Sciatic nerve (tissue), 2 donors: ENCODE data around the gene ERCC6L2. TPM values are rescaled to one million over a fixed set of nuclear protein-coding genes. Genes with fewer than 3 reads are reported as not detected.

ENCODE experiments used
- ATAC-seq: fragments of 200-7000 bp; cut with Tn5 transposase; one replicate; pipeline ENCODE4 v1.9.1; 2020; ENCODE audit warnings: mild to moderate bottlenecking, moderate library complexity
- DNase-seq: peaks from one replicate; pipeline ENCODE4 v3.0.0-alpha.2; 2020; ENCODE audit warnings: low spot score
- intact Hi-C: fragments of 100-400 bp; cut with DNase I; formaldehyde crosslinking; loops from one replicate; pipeline ENCODE4 v1.14.2; 2022
- total RNA-seq: library from RNA; stranded (reverse); fragmentation: NEBNext Ultra II Directional; extraction: Animal tissue kit (Norgen Biotek cat#: 25700); gene quantifications from one replicate; pipeline ENCODE4 v1.2.1, GENCODE V29; 2021
- donor health status: DM: no; HTN: no; CAD: no.
- donor health status: DM: no; HTN: no; CAD: no.

The ERCC6L2 gene
- total RNA-seq, 1 donor from 2014 or later = 63.7 TPM

GRCh38 chr9:96008502-96009222 is 133.2 kb downstream of the ERCC6L2 start:
- intact Hi-C loops = no loop called here
- ATAC-seq = no peak
- DNase-seq = no peak

- DNase-seq = no peak
- intact Hi-C loops = no loop called here
- ATAC-seq = no peak
Observed at GRCh38 chr9:96009223-96009602, 133.7 kb downstream of the ERCC6L2 start.

DNA sequence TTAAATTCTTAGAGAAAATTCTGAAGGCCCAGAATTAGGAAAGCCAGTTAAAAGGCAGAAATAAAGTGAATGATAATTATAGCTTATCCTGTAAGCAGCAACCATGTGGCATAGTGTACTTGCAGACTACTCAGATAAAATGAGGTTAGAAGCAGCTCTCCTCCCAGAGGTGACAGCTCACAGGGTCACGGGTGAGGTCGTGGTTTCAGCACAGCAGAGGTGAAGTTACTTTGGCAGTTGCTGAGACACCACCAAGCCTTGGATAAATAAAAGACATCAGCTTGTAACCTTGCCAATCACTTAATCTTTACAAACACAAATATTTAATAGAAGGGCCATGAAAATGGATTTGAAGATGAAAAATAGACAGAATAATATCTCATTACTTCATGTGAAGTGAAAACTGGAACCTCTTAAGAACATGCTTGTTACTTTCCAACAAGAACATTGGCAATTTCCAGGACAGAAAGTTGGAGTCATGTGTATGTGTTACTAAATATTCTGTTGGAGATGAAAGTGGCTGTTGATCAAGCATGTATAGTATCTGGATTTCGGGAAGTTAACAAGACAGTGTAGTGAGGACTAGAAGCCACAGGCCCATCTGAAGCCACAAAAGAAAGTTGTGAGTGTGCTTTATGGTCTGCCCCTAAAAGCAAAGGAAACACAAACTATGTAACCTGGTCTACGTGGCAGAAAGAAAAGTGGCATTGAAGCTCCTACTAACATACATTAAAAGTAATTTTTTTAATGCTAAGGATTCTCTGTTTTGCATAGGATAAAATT is 134.4 kb downstream of the ERCC6L2 start:
- DNase-seq (no peak), ATAC-seq (peak; percentile 75)
- intact Hi-C loops = no loop called here

DNA sequence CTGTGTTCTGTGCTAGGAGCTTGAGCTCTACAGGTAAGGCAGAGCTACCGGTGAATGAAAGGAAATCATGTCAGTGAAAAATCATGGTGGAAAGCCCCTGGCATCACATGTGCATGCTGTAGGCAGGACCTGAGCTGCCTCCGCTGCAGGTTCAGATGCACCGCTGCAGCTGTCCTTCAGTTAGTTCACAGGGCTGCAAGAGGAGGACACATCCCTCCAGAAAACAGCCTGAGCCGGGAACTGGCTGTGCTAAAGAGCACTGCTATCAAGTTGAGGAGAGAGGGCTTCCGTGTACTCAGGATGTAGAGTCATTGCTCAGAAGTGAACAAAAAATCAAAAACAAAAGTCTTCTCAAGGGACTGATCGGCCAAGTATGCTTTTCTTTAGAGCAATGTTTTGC is 138.6 kb downstream of the ERCC6L2 start:
- no peak for ATAC-seq
- DNase-seq = no peak
- intact Hi-C loops = no loop called here

DNA sequence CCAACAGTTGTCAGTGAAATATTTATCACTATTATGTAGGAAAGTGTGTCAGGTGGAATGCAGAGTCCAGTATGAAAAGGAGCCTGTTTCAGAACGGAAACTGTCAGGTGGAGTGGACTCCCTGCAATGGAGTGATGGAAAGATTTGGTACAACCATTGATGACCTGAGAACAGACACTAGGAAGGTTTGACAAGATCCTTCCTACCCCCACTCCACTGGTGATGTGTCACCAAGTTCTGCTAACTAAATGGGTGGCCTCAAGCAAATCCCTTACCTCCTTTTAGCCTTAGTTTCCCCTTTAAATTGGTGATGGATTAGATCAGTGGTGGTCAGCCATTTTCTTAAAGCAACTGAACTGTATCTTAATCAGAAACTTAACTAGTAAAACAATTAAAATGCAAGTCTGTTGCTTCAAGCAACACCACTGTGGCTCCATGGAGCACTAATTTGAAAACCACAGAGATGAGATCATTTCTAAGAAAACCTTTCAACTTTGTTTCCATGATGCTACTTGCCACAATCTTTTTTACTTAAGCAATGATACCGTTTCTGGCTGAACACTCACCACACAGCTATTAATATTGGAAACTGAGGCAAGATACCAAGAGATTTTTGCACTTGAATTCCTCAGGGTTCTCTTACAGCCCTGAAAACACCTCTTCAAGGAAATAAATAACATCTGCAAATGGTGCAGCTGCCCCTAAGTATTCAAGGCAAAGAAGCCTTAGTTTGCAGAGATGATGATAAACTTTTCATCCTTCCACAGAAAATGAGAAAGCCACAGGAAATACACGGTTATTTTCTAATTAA is 140.6 kb downstream of the ERCC6L2 start:
- intact Hi-C loops = no loop called here
- no peak for DNase-seq
- no peak for ATAC-seq
